Placental epithelial cell (primary cell): ENCODE results near the gene DGAT2. TPM values are rescaled to one million over a fixed set of nuclear protein-coding genes. Genes with fewer than 3 reads are reported as not detected.

Experiments
- small RNA-seq: library from RNA; depleted of rRNA; stranded (forward); fragments of <200 nt; gene quantifications from one replicate; pipeline ENCODE3, GENCODE V24; 2012
- total RNA-seq: library from RNA; depleted of rRNA; stranded (reverse); fragments of >200 nt; gene quantifications from 2 replicates; pipeline ENCODE4 v1.2.3, GENCODE V29; 2012

Gene DGAT2, protein sequence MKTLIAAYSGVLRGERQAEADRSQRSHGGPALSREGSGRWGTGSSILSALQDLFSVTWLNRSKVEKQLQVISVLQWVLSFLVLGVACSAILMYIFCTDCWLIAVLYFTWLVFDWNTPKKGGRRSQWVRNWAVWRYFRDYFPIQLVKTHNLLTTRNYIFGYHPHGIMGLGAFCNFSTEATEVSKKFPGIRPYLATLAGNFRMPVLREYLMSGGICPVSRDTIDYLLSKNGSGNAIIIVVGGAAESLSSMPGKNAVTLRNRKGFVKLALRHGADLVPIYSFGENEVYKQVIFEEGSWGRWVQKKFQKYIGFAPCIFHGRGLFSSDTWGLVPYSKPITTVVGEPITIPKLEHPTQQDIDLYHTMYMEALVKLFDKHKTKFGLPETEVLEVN
- 0.22 and 0.39 TPM in 2 replicates for total RNA-seq

DNA sequence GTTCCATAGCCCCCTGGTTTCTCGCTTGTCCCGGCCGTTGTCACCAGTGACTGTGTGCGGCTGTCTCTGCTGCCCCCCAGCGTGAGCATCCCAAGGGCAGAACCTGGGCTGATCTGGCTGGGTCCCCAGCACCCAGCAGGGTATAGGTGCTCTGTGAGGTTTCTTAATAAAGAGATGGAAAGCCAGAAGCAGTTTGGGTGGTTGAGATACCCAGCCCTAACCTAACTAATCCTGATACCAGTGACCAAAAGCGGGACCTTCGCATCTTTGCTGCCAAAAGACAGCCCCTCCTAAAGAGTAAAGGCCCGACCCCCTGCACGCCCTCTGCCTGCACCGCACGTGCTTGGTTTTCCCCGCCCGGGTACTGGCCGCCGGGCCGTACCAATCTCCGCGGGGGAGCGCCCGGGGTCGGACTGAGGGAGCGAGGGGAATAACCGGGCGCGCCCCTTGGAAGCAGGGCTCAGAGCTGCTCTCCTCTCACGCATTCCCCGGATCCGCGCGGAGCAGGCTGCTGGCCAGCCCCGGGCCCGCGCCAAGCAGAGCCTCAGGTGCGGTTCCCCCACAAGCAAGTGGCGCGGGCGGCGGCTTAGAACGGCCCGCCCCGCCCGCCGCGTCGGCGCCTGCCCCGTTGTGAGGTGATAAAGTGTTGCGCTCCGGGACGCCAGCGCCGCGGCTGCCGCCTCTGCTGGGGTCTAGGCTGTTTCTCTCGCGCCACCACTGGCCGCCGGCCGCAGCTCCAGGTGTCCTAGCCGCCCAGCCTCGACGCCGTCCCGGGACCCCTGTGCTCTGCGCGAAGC is at the start of gene DGAT2:
TSS of gene DGAT2 (plus strand) at position 667 of the 797 bp plus-strand sequence. CDS start 214 bp downstream, outside the sequence.

DNA sequence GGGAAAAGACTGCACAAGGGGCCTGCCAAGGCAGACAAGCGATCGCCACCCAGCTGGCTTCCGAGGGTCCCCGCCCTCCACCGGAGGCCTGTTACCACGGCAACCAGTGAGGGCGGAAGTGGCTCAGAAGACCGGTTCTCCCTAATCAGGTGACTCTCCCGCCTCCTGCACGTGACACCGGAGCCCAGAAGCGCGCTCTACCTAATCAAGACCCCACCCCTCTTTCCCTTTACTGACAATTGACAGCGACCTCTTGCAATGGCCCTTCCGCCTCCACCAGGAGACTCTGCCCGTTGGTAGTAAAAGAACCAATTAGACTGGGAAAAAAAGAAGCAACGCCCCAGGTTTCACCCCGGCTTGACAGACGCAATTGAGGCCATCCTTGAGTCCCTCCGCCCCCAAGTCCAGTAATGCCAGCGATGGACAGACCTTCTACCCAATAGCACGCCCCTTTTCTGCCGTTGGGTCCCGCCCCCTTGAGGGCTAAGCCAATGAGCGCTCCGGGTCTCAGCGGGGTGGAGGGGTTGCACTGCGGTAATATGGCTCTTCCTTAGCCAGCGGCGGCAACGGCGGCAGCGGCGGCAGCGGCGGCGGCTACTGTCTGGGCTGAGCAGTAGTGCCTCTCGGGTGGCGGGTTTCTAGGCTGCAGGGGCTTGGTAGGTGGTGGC is 46.2 kb downstream of the DGAT2 start, which contains the start of gene UVRAG:
TSS of gene UVRAG (plus strand) at position 534 of the 668 bp plus-strand sequence. CDS start 198 bp downstream, outside the sequence.

Small RNAs within 50 kb of the gene (small RNA-seq; reads per million reads assigned to genes)
- gene RF00019 (not detected), gene RN7SL786P (not detected)

Other genes starting within 250 kb of the DGAT2 start
- 2.4 and 5.0 TPM in 2 replicates for gene GDPD5, start 242.8 kb upstream of the DGAT2 start, total RNA-seq
- 418 and 493 TPM in 2 replicates for gene SERPINH1, start 206.5 kb upstream of the DGAT2 start, total RNA-seq
- gene MAP6, start 99.7 kb upstream of the DGAT2 start, total RNA-seq: 4.7 and 5.6 TPM in 2 replicates
- not detected in 2 replicates for gene MOGAT2, start 50.9 kb upstream of the DGAT2 start, total RNA-seq
- 15.1 and 21.6 TPM in 2 replicates for gene UVRAG, start 46.4 kb downstream of the DGAT2 start, total RNA-seq